ENCODE data around the gene DRC3.

DRC3 gene

GRCh38 chr17:17970699-17971430 is 1.8 kb upstream of the DRC3 start:
- no peak for DNase-seq

GRCh38 chr17:17971431-17972125 is 1.1 kb upstream of the DRC3 start:
- DNase-seq: peak; percentile 24

- DNase-seq: no peak
Observed at GRCh38 chr17:17972952-17973254, 241 bp downstream of the DRC3 start.

GRCh38 chr17:17975436-17975835 is 2.8 kb downstream of the DRC3 start:
- no peak for DNase-seq

- no peak for DNase-seq
Observed at GRCh38 chr17:17976931-17977570, 4.4 kb downstream of the DRC3 start.

- DNase-seq: no peak
Observed at GRCh38 chr17:17978481-17979424, 6.1 kb downstream of the DRC3 start.

- DNase-seq: no peak
Observed at GRCh38 chr17:17979778-17980177, 7.1 kb downstream of the DRC3 start.

- DNase-seq: no peak
Observed at GRCh38 chr17:17981330-17981729, 8.7 kb downstream of the DRC3 start.

GRCh38 chr17:17982801-17983200 is 10.1 kb downstream of the DRC3 start:
- no peak for DNase-seq

GRCh38 chr17:17983376-17983775 is 10.7 kb downstream of the DRC3 start:
- no peak for DNase-seq

GRCh38 chr17:17983776-17984175 is 11.1 kb downstream of the DRC3 start:
- DNase-seq: no peak

- no peak for DNase-seq
Observed at GRCh38 chr17:17985153-17985552, 12.5 kb downstream of the DRC3 start.

GRCh38 chr17:17985555-17985954 is 12.9 kb downstream of the DRC3 start:
- peak; percentile 21 for DNase-seq

GRCh38 chr17:17987187-17987896 is 14.7 kb downstream of the DRC3 start:
- DNase-seq: no peak

GRCh38 chr17:17987901-17988300 is 15.2 kb downstream of the DRC3 start:
- no peak for DNase-seq

- DNase-seq: no peak
Observed at GRCh38 chr17:17988427-17988945, 15.8 kb downstream of the DRC3 start.

GRCh38 chr17:17989081-17989480 is 16.4 kb downstream of the DRC3 start:
- no peak for DNase-seq

GRCh38 chr17:17989618-17990017 is 17.0 kb downstream of the DRC3 start:
- no peak for DNase-seq

GRCh38 chr17:17990282-17990681 is 17.6 kb downstream of the DRC3 start:
- DNase-seq: no peak

GRCh38 chr17:17993366-17993765 is 20.7 kb downstream of the DRC3 start:
- DNase-seq: no peak

- DNase-seq: no peak
Observed at GRCh38 chr17:17993852-17994251, 21.2 kb downstream of the DRC3 start.
